ENCODE data around the gene ERVMER34-1. TPM values are rescaled to one million over a fixed set of nuclear protein-coding genes. Genes with fewer than 3 reads are reported as not detected.

The ERVMER34-1 gene
- total and polyA plus RNA-seq, 5 experiments from 2014 or later = not detected

- ATAC-seq = no peak
- Mint-ChIP-seq H3K27ac (peak overlapping the region in 2 of 10 donors; percentile 4 to 65), H3K4me1 (peaks cover 17 to 46% (median 33%) of the 10 kb centered on the region in 4 donors)
Observed at GRCh38 chr4:52715914-52716313, 35.3 kb downstream of the ERVMER34-1 start.

GRCh38 chr4:52715255-52715897 is 35.8 kb downstream of the ERVMER34-1 start:
- Mint-ChIP-seq H3K9me3 (no peaks in the 10 kb centered on the region), H3K27ac (peak overlapping the region in 6 of 10 donors; percentile 4 to 77 (median 52)), H3K36me3 (peaks cover 0 to 43% (median 14%) of the 10 kb centered on the region in 3 donors), H3K4me1 (peaks cover 17 to 46% (median 35%) of the 10 kb centered on the region in 4 donors), H3K27me3 (no peaks in the 10 kb centered on the region), H3K4me3 (peak overlapping the region in 5 of 10 donors; percentile 22 to 94 (median 50))
- ATAC-seq (no peak), DNase-seq (no peak)
- POLR2A ChIA-PET = no interaction called here

More at GRCh38 chr4:52715914-52716313, 35.3 kb downstream of the ERVMER34-1 start:
- H3K27me3 Mint-ChIP-seq = no peaks in the 10 kb centered on the region
- peak overlapping the region in 1 of 10 donors; percentile 22 for H3K4me3 Mint-ChIP-seq
- DNase-seq = no peak
- H3K36me3 Mint-ChIP-seq = peaks cover 0 to 43% (median 14%) of the 10 kb centered on the region in 3 donors
- POLR2A ChIA-PET = no interaction called here
- no peaks in the 10 kb centered on the region for H3K9me3 Mint-ChIP-seq

GRCh38 chr4:52714597-52715254 is 36.5 kb downstream of the ERVMER34-1 start:
- Mint-ChIP-seq H3K36me3 (peaks cover 0 to 40% (median 11%) of the 10 kb centered on the region in 3 donors), H3K4me3 (peak overlapping the region in 9 of 10 donors; percentile 41 to 94 (median 92)), H3K4me1 (peaks cover 17 to 44% (median 35%) of the 10 kb centered on the region in 4 donors), H3K27me3 (no peaks in the 10 kb centered on the region), H3K9me3 (no peaks in the 10 kb centered on the region), H3K27ac (peak overlapping the region in 7 of 10 donors; percentile 13 to 77 (median 52))
- DNase-seq (no peak), ATAC-seq (no peak)
- POLR2A ChIA-PET = no interaction called here

GRCh38 chr4:52713456-52713937 is 37.7 kb downstream of the ERVMER34-1 start:
- Mint-ChIP-seq H3K27ac (peak overlapping the region; percentile 43 to 98 (median 95)), H3K36me3 (peaks cover 0 to 40% (median 11%) of the 10 kb centered on the region in 3 donors), H3K4me1 (peaks cover 17 to 44% (median 34%) of the 10 kb centered on the region in 4 donors), H3K9me3 (no peaks in the 10 kb centered on the region), H3K4me3 (peak overlapping the region; percentile 81 to 95 (median 93)), H3K27me3 (no peaks in the 10 kb centered on the region)
- no peak for DNase-seq
- POLR2A ChIA-PET = interaction anchor here (1.0 to 4.2 kb wide), 4 partner anchors 8 to 675 kb away, joined by 3 to 104 read pairs (median 10); partner anchors contain the start of genes SGCB and USP46
- ATAC-seq = no peak

GRCh38 chr4:52712251-52713130 is 38.7 kb downstream of the ERVMER34-1 start:
- Mint-ChIP-seq H3K27ac (peak overlapping the region; percentile 88 to 98 (median 96)), H3K27me3 (no peaks in the 10 kb centered on the region), H3K4me3 (peak overlapping the region; percentile 81 to 95 (median 93)), H3K9me3 (no peaks in the 10 kb centered on the region), H3K36me3 (peaks cover 0 to 36% (median 11%) of the 10 kb centered on the region in 3 donors), H3K4me1 (peaks cover 15 to 44% (median 33%) of the 10 kb centered on the region in 4 donors)
- peak; percentile 91 to 97 (median 94) for DNase-seq
- POLR2A ChIA-PET = interaction anchor here (0.5 to 4.2 kb wide), 17 partner anchors 8 to 1351 kb away, joined by 3 to 104 read pairs (median 4); partner anchors contain the start of genes DCUN1D4, FIP1L1, SCFD2 and SGCB
- peak; percentile 88 to 93 for ATAC-seq

GRCh38 chr4:52711834-52712250 is 39.4 kb downstream of the ERVMER34-1 start:
- peak overlapping the region; percentile 69 to 95 (median 72) for H3K4me3 Mint-ChIP-seq
- POLR2A ChIA-PET = interaction anchor here (0.5 to 4.2 kb wide), 12 partner anchors 8 to 1352 kb away, joined by 3 to 104 read pairs (median 4); partner anchors contain the start of genes DCUN1D4, FIP1L1, SCFD2 and USP46
- H3K27ac Mint-ChIP-seq = peak overlapping the region; percentile 77 to 94 (median 89)
- peaks cover 0 to 33% (median 13%) of the 10 kb centered on the region in 3 donors for H3K36me3 Mint-ChIP-seq
- H3K27me3 Mint-ChIP-seq = no peaks in the 10 kb centered on the region
- H3K4me1 Mint-ChIP-seq = peaks cover 15 to 44% (median 33%) of the 10 kb centered on the region in 4 donors
- DNase-seq = no peak
- H3K9me3 Mint-ChIP-seq = no peaks in the 10 kb centered on the region
- ATAC-seq = peak; percentile 0 to 1

- DNase-seq (no peak), ATAC-seq (no peak)
- peak overlapping the region in 9 of 10 donors; percentile 10 to 93 (median 88) for H3K27ac Mint-ChIP-seq
- no peaks in the 10 kb centered on the region for H3K9me3 Mint-ChIP-seq
- peaks cover 15 to 42% (median 32%) of the 10 kb centered on the region in 4 donors for H3K4me1 Mint-ChIP-seq
- H3K27me3 Mint-ChIP-seq = no peaks in the 10 kb centered on the region
- H3K36me3 Mint-ChIP-seq = peaks cover 0 to 28% (median 13%) of the 10 kb centered on the region in 3 donors
- H3K4me3 Mint-ChIP-seq = peak overlapping the region in 8 of 10 donors; percentile 11 to 83 (median 72)
- POLR2A ChIA-PET = interaction anchor here (0.9 to 4.2 kb wide), 6 partner anchors 10 to 868 kb away, joined by 4 to 104 read pairs (median 8); partner anchors contain the start of genes DCUN1D4, SCFD2 and USP46
Observed at GRCh38 chr4:52711272-52711671, 40.0 kb downstream of the ERVMER34-1 start.

- DNase-seq (no peak), ATAC-seq (no peak)
- Mint-ChIP-seq H3K36me3 (peaks cover 0 to 7% (median 7%) of the 10 kb centered on the region in 3 donors), H3K27ac (no peak overlapping the region), H3K27me3 (peaks cover 0 to 5% (median 0%) of the 10 kb centered on the region in 5 donors), H3K4me3 (peak overlapping the region in 1 of 10 donors; percentile 1), H3K4me1 (peaks cover 4 to 24% (median 14%) of the 10 kb centered on the region in 4 donors), H3K9me3 (no peaks in the 10 kb centered on the region)
- POLR2A ChIA-PET = no interaction called here
Observed at GRCh38 chr4:52709155-52709554, 42.1 kb downstream of the ERVMER34-1 start.

- Mint-ChIP-seq H3K36me3 (peaks cover 0 to 3% (median 0%) of the 10 kb centered on the region in 3 donors), H3K9me3 (no peaks in the 10 kb centered on the region), H3K27me3 (peaks cover 0 to 6% (median 0%) of the 10 kb centered on the region in 5 donors), H3K4me1 (no peaks in the 10 kb centered on the region), H3K27ac (no peak overlapping the region), H3K4me3 (no peak overlapping the region)
- no peak for ATAC-seq
- DNase-seq = no peak
- POLR2A ChIA-PET = no interaction called here
Observed at GRCh38 chr4:52704661-52705060, 46.6 kb downstream of the ERVMER34-1 start.

- Mint-ChIP-seq H3K4me3 (no peak overlapping the region), H3K27ac (no peak overlapping the region), H3K36me3 (peaks cover 0 to 3% (median 0%) of the 10 kb centered on the region in 3 donors), H3K4me1 (no peaks in the 10 kb centered on the region), H3K9me3 (no peaks in the 10 kb centered on the region), H3K27me3 (peaks cover 0 to 6% (median 0%) of the 10 kb centered on the region in 5 donors)
- POLR2A ChIA-PET = interaction anchor here (0.7 kb wide), 1 partner anchor 8 kb away, joined by 4 read pairs; no protein-coding TSS in a partner anchor
- DNase-seq (no peak), ATAC-seq (no peak)
Observed at GRCh38 chr4:52704133-52704532, 47.1 kb downstream of the ERVMER34-1 start.

GRCh38 chr4:52701207-52701606 is 50.0 kb downstream of the ERVMER34-1 start:
- no peaks in the 10 kb centered on the region for H3K9me3 Mint-ChIP-seq
- peaks cover 0 to 10% (median 3%) of the 10 kb centered on the region in 5 donors for H3K27me3 Mint-ChIP-seq
- no peak overlapping the region for H3K27ac Mint-ChIP-seq
- no peaks in the 10 kb centered on the region for H3K36me3 Mint-ChIP-seq
- DNase-seq = no peak
- POLR2A ChIA-PET = interaction anchor here (1.4 kb wide), 1 partner anchor 11 kb away, joined by 4 read pairs; no protein-coding TSS in a partner anchor
- peaks cover 0 to 4% (median 2%) of the 10 kb centered on the region in 4 donors for H3K4me1 Mint-ChIP-seq
- no peak for ATAC-seq
- no peak overlapping the region for H3K4me3 Mint-ChIP-seq
